NCI-H2227 (cell line): ENCODE measurements around the gene EAPP.
"Not testable (repeated sequence)": the region's sequence is repeated elsewhere in the genome, so short reads cannot be mapped to it uniquely, and the experiment has no call there.

Source experiments
- DNase-seq: peaks from one replicate; lab custom pipeline; 2025; ENCODE audit not compliant: unreplicated experiment; lab: John Stamatoyannopoulos, UW

EAPP gene

GRCh38 chr14:34488528-34488927, 51.0 kb downstream of the EAPP start:
- no peak for DNase-seq

- no peak for DNase-seq
These were observed 54.8 kb downstream of the EAPP start for GRCh38 chr14:34484726-34485125.

- DNase-seq, result no peak
These were observed 57.0 kb downstream of the EAPP start for GRCh38 chr14:34482463-34482862.

GRCh38 chr14:34479694-34480093, 59.8 kb downstream of the EAPP start:
- DNase-seq, result no peak

- DNase-seq, result no peak
These were observed 61.2 kb downstream of the EAPP start for GRCh38 chr14:34478261-34478660.

- DNase-seq, result not testable (repeated sequence)
These were observed 63.5 kb downstream of the EAPP start for GRCh38 chr14:34476036-34476435.

GRCh38 chr14:34475163-34475562, 64.3 kb downstream of the EAPP start:
- no peak for DNase-seq

GRCh38 chr14:34474187-34474679, 65.3 kb downstream of the EAPP start:
- DNase-seq, result no peak

GRCh38 chr14:34472706-34473279, 66.7 kb downstream of the EAPP start:
- no peak for DNase-seq

GRCh38 chr14:34470319-34470718, 69.2 kb downstream of the EAPP start:
- no peak for DNase-seq

- DNase-seq, result no peak
These were observed 72.8 kb downstream of the EAPP start for GRCh38 chr14:34466691-34467090.
